ENCODE measurements around the gene SH3RF3. TPM values are rescaled to one million over a fixed set of nuclear protein-coding genes. Genes with fewer than 3 reads are reported as not detected.
"Not testable (repeated sequence)": the region's sequence is repeated elsewhere in the genome, so short reads cannot be mapped to it uniquely, and the experiment has no call there.

SH3RF3 gene
- total RNA-seq, 2 experiments from 2014 or later = 1.4 TPM

DNA sequence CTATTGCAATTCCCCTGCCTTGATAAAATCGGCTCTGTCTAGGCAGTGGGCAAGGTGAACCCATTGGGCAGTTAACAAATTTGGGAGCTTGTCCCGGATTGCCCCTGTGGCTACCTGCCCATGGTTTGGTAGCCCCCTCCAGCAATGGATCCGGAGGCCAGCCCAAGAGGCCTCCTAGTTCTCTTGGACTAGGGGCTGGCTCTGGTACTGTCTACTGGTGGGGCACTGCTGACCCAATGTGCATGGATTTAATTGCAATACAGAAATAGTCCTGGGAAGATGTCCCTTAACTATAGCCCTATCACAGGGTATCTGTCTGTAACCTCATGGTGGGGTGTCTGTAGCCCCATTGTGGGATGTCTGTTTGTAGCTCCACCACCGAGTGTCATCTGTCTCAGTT, 37.5 kb upstream of the SH3RF3 start:
- no peak for ATAC-seq
- H3K9me3 Mint-ChIP-seq (ENCODE audit: low read depth) = peaks cover 13% of the 10 kb centered on the region
- peaks cover 2% of the 10 kb centered on the region for H3K4me1 Mint-ChIP-seq
- no peak overlapping the region for H3K4me3 Mint-ChIP-seq
- no peak for DNase-seq
- POLR2A ChIA-PET = no interaction called here
- H3K27ac Mint-ChIP-seq = no peak overlapping the region
- intact Hi-C loops (cut with DNase I, micrococcal nuclease) = no loop called here
- CTCF ChIA-PET = no interaction called here
- H3K27me3 Mint-ChIP-seq = no peaks in the 10 kb centered on the region
- H3K36me3 Mint-ChIP-seq (ENCODE audit: low read depth) = no peaks in the 10 kb centered on the region

DNA sequence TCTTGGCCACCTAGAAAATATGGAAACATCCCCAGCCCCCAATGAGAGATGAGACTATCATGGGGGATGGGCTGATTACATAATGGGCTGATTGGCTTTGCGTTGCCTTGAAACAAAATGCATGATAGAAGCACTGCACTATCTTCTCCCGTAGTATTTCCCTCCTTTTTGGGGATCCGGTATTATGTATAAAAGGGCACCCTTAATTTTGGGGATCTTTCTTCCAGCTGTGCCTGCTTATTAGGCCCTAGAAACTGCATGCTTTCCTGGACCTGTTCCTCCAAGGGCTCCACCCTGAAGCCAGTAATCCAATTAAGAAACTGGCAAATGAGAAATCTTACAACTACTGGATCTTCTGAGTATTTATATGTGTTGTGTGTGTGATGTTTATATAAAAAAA, 34.9 kb upstream of the SH3RF3 start:
- Mint-ChIP-seq H3K4me3 (no peak overlapping the region), H3K4me1 (peaks cover 3% of the 10 kb centered on the region), H3K27me3 (no peaks in the 10 kb centered on the region), H3K27ac (no peak overlapping the region), H3K36me3 (ENCODE audit: low read depth) (no peaks in the 10 kb centered on the region), H3K9me3 (ENCODE audit: low read depth) (peaks cover 13% of the 10 kb centered on the region)
- intact Hi-C loops (cut with DNase I, micrococcal nuclease) = no loop called here
- ATAC-seq (no peak), DNase-seq (no peak)
- ChIA-PET POLR2A (no interaction called here), CTCF (interaction anchor here (0.8 kb wide), 1 partner anchor 770 kb away, joined by 3 read pairs; no protein-coding TSS in a partner anchor)

DNA sequence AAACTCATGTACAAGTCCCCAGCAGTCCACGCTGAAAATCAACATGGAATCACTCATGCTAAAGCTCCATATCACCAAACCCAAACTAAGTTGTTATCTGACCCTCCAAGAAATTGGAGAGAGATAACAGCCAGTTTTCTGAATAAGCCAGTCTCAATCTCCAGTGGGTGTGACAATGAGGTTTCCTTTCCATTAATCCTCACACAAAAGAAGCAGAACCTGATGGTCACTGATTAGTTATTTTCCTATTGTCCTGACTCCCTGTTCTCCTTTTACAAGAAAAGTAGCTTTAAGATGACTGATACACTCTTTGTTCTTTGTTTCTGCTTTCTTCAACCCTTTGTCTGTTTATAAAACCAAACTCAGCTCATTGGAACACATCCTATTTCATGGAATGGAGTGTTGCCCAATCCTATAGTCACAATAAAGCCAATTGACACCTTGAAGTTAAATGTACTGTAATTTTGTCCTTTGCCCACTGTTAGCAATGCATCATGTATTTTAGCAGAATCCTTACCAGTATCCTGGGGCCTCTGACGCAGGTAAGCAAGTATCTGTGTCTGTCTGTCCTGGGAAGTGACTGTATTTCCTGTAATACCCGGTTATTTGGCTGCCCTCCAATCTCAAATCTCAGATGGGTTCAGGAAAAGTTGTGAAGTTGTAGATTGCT, 30.6 kb upstream of the SH3RF3 start:
- Mint-ChIP-seq H3K27me3 (no peaks in the 10 kb centered on the region), H3K9me3 (ENCODE audit: low read depth) (peaks cover 13% of the 10 kb centered on the region), H3K27ac (no peak overlapping the region), H3K4me3 (no peak overlapping the region), H3K4me1 (peaks cover 15% of the 10 kb centered on the region), H3K36me3 (ENCODE audit: low read depth) (no peaks in the 10 kb centered on the region)
- ATAC-seq (no peak), DNase-seq (no peak)
- intact Hi-C loops (cut with DNase I, micrococcal nuclease) = no loop called here
- ChIA-PET POLR2A (no interaction called here), CTCF (no interaction called here)

DNA sequence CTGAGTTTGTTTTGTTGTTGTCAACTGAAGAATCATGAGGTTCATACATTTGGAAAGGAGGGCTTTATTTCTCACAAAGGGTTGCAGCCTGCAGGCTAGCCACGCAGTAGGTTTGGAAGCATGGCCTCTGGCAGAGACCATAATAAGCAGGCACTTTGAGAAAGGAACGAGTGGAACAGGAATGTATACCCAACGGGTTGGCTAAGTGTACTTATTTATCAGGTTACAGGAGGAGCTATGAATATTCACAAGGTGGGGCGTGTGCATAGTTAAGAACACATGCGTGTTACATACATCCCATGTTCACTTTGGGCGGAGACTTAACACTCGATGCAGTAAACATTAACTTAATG, 30.1 kb upstream of the SH3RF3 start:
- Mint-ChIP-seq H3K9me3 (ENCODE audit: low read depth) (peaks cover 10% of the 10 kb centered on the region), H3K36me3 (ENCODE audit: low read depth) (no peaks in the 10 kb centered on the region), H3K27me3 (no peaks in the 10 kb centered on the region), H3K4me3 (no peak overlapping the region), H3K27ac (no peak overlapping the region), H3K4me1 (peaks cover 16% of the 10 kb centered on the region)
- CTCF ChIA-PET = no interaction called here
- DNase-seq = no peak
- POLR2A ChIA-PET = no interaction called here
- intact Hi-C loops (cut with DNase I, micrococcal nuclease) = no loop called here
- no peak for ATAC-seq

DNA sequence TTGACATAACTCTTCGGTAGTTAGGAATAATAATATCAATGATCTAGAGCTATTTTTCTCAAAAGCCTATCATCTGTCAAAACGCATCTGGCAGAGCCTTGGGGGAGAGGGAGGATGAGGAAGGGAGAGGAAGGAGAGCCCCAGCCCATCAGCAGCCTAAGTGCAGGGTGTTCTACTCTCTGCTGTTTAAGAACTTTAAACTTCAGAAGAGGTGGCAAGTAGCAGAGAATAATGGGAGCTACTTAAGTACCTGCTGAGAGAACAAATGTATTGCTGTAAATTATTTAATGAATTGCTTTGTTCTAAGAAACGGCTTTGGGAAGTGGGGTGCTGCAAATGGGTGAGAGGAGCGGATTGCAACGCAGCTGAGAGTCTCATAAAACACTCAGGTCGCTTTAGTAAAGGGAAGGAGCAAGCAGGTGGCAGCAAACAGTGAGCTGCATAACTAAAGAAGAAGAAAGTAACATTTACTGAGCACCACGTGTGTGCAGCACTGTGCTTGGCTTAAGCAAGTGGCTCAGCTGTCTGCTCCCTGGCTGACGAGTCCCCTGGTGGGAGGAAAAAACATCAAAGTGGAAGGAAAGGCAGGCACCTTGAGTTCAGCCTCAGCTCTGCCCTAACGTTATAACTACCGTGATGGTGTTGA, 26.3 kb upstream of the SH3RF3 start:
- Mint-ChIP-seq H3K36me3 (ENCODE audit: low read depth) (no peaks in the 10 kb centered on the region), H3K9me3 (ENCODE audit: low read depth) (no peaks in the 10 kb centered on the region), H3K27ac (no peak overlapping the region), H3K4me3 (no peak overlapping the region), H3K4me1 (peaks cover 16% of the 10 kb centered on the region), H3K27me3 (no peaks in the 10 kb centered on the region)
- ATAC-seq (peak; percentile 79), DNase-seq (peak; percentile 39)
- ChIA-PET POLR2A (interaction anchor here (0.6 kb wide), 1 partner anchor 16 kb away, joined by 3 read pairs; no protein-coding TSS in a partner anchor), CTCF (interaction anchor here (0.8 to 1.7 kb wide), 3 partner anchors 42 to 407 kb away, joined by 3 to 6 read pairs (median 5); no protein-coding TSS in a partner anchor)
- intact Hi-C loops (cut with DNase I, micrococcal nuclease) = no loop called here

DNA sequence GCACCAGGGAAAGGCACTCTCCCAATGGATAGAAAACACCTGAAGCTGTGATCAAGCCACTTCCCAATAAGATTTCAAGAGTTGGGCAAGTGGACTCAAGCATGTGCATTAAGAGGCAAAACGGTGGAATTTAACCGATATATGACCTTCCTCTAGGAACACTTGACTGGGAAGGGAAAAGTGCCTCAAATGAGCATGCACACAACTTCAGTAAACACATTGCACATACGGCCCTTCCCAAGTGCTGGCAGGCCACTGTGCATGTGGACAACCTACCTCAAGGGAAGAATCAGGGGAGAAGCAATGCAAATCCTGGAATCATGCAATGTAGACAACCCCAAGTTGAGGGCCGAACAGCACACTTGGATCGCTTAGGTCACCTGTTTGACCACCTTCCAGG, 23.9 kb upstream of the SH3RF3 start:
- CTCF ChIA-PET = no interaction called here
- Mint-ChIP-seq H3K36me3 (ENCODE audit: low read depth) (no peaks in the 10 kb centered on the region), H3K4me3 (no peak overlapping the region), H3K9me3 (ENCODE audit: low read depth) (no peaks in the 10 kb centered on the region), H3K27me3 (no peaks in the 10 kb centered on the region), H3K27ac (no peak overlapping the region), H3K4me1 (peaks cover 13% of the 10 kb centered on the region)
- DNase-seq = no peak
- intact Hi-C loops (cut with DNase I, micrococcal nuclease) = no loop called here
- POLR2A ChIA-PET = no interaction called here
- no peak for ATAC-seq

DNA sequence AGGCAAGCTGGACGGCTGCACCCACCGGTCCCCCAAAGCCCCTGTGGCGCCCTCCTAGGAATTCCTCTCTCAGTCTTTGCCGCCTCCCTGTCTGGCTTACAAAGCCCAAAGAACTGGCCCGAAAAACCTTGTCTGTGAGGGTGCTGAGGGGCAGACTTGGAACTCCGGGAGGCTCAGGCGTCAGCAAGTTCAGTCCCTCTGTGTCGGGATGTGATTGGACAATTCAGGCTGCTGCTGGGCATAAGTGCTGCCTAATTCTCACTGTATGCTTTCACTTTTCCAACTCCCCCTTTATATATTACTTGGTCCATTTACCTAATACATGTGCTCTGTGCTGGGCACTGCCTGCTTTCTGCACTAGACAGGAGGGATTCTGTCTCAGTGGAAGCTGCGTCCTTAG, 20.3 kb upstream of the SH3RF3 start:
- DNase-seq = no peak
- H3K9me3 Mint-ChIP-seq (ENCODE audit: low read depth) = no peaks in the 10 kb centered on the region
- H3K27ac Mint-ChIP-seq = no peak overlapping the region
- H3K27me3 Mint-ChIP-seq = no peaks in the 10 kb centered on the region
- no peak for ATAC-seq
- H3K4me3 Mint-ChIP-seq = no peak overlapping the region
- no peaks in the 10 kb centered on the region for H3K4me1 Mint-ChIP-seq
- intact Hi-C loops (cut with DNase I, micrococcal nuclease) = no loop called here
- ChIA-PET POLR2A (no interaction called here), CTCF (no interaction called here)
- H3K36me3 Mint-ChIP-seq (ENCODE audit: low read depth) = no peaks in the 10 kb centered on the region

DNA sequence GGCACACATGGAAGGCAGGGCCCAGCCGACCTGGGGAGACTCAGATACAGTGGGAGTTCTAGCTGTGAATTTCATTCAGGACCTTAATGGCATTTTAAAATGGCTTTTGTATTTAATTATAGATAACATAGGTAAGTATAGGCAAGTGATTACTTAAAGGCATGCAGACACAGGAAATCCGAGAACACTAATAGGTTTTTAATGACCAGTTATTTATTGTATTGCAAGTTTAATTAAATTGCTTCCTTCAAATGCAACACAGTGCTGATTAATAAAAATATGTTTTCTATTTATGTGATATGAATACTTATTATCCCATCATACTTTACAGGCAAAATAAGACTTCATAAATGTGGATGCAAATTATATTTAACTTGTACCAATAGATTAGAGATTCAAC, 19.7 kb upstream of the SH3RF3 start:
- DNase-seq (no peak), ATAC-seq (no peak)
- intact Hi-C loops (cut with DNase I, micrococcal nuclease) = no loop called here
- Mint-ChIP-seq H3K27ac (no peak overlapping the region), H3K4me3 (no peak overlapping the region), H3K27me3 (no peaks in the 10 kb centered on the region), H3K9me3 (ENCODE audit: low read depth) (no peaks in the 10 kb centered on the region), H3K4me1 (no peaks in the 10 kb centered on the region), H3K36me3 (ENCODE audit: low read depth) (no peaks in the 10 kb centered on the region)
- ChIA-PET CTCF (no interaction called here), POLR2A (no interaction called here)

DNA sequence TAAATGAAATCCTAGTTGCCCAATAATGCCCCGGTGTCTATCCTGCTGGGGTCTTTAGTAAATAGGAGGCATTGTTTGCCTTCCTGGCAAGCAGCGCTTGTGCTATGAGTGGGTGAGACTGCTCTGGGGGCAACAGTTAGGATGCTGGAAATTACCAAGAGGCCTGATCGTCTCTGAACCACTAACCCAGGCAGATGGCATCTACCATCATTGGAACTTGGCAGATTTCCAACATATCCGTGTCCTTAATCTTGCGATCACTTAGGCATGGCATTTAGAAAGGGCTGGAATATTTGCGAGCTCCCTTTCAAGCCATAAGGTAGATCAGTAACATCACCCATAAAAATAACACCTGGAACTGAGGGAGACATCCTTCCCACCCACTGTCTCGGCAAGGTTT, 18.8 kb upstream of the SH3RF3 start:
- ChIA-PET CTCF (interaction anchor here (0.8 kb wide), 1 partner anchor 13 kb away, joined by 3 read pairs; no protein-coding TSS in a partner anchor), POLR2A (no interaction called here)
- intact Hi-C loops (cut with DNase I, micrococcal nuclease) = no loop called here
- ATAC-seq (no peak), DNase-seq (no peak)
- no peak overlapping the region for H3K4me3 Mint-ChIP-seq
- no peaks in the 10 kb centered on the region for H3K36me3 Mint-ChIP-seq (ENCODE audit: low read depth)
- no peaks in the 10 kb centered on the region for H3K9me3 Mint-ChIP-seq (ENCODE audit: low read depth)
- no peaks in the 10 kb centered on the region for H3K27me3 Mint-ChIP-seq
- H3K27ac Mint-ChIP-seq = no peak overlapping the region
- no peaks in the 10 kb centered on the region for H3K4me1 Mint-ChIP-seq

DNA sequence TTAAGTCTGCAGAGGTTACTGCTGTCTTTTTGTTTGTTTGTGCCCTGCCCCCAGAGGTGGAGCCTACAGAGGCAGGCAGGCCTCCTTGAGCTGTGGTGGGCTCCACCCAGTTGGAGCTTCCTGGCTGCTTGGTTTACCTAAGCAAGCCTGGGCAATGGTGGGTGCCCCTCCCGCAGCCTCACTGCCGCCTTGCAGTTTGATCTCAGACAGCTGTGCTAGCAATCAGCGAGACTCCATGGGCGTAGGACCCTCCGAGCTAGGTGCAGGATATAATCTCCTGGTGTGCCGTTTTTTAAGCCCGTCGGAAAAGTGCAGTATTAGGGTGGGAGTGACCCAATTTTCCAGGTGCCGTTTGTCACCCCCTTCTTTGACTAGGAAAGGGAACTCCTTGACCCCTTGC, 11.8 kb upstream of the SH3RF3 start:
- intact Hi-C loops (cut with DNase I, micrococcal nuclease); POLR2A ChIA-PET; H3K36me3 Mint-ChIP-seq (ENCODE audit: low read depth); ATAC-seq; H3K27me3 Mint-ChIP-seq; DNase-seq; H3K4me1 Mint-ChIP-seq; H3K27ac Mint-ChIP-seq; H3K9me3 Mint-ChIP-seq (ENCODE audit: low read depth); H3K4me3 Mint-ChIP-seq: not testable (repeated sequence)
- CTCF ChIA-PET = interaction anchor here (0.6 kb wide), 1 partner anchor 393 kb away, joined by 3 read pairs; no protein-coding TSS in a partner anchor

DNA sequence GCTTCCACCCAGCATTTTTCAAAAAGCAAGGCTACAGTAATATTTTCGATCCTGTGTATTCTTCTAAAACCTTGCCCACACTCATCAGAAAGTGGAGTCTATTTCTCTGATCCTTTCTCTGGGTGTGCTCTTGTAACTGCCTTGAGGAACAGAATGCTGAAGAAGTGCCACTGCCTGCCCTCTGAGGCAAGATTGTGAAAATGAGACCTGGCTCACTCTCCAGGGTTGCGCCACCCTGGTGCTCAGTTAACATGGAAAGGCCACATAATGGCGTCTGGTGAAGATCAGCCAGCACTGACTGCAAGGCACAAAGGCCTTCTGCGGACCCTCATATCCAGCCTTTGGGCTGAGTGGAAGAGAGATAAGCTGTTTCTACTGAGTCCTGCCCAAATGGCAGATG, 11.2 kb upstream of the SH3RF3 start:
- intact Hi-C loops (cut with DNase I, micrococcal nuclease) = no loop called here
- CTCF ChIA-PET = no interaction called here
- no peak for ATAC-seq

DNA sequence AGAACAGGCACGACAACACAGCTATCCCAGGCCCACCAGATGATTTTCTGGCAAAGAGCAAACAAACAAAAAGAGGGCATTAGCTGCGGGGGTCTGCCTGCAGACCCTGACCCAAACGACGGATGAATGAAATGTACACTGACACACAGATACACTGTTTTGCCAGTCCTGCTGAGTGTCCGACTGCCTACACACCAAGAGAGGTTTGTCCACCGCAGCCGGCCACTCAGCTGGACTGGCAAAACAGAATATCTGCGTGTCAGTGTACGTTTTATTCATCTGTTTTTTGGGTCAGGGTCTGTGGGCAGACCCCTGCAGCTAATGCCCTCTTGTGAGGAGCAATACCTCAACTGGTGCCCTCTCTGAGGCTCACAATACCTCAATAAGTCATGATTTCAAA, 10.7 kb upstream of the SH3RF3 start:
- peaks cover 2% of the 10 kb centered on the region for H3K27me3 Mint-ChIP-seq
- intact Hi-C loops (cut with DNase I, micrococcal nuclease) = no loop called here
- H3K36me3 Mint-ChIP-seq (ENCODE audit: low read depth) = no peaks in the 10 kb centered on the region
- ATAC-seq (no peak), DNase-seq (no peak)
- peaks cover 7% of the 10 kb centered on the region for H3K4me1 Mint-ChIP-seq
- H3K9me3 Mint-ChIP-seq (ENCODE audit: low read depth) = peaks cover 6% of the 10 kb centered on the region
- CTCF ChIA-PET = no interaction called here
- no peak overlapping the region for H3K4me3 Mint-ChIP-seq
- POLR2A ChIA-PET = no interaction called here
- no peak overlapping the region for H3K27ac Mint-ChIP-seq

More for the DNA sequence above, 11.2 kb upstream of the SH3RF3 start:
- Mint-ChIP-seq H3K27ac (no peak overlapping the region), H3K4me3 (no peak overlapping the region), H3K27me3 (peaks cover 2% of the 10 kb centered on the region), H3K9me3 (ENCODE audit: low read depth) (peaks cover 6% of the 10 kb centered on the region), H3K4me1 (peaks cover 7% of the 10 kb centered on the region), H3K36me3 (ENCODE audit: low read depth) (no peaks in the 10 kb centered on the region)
- DNase-seq = no peak
- POLR2A ChIA-PET = no interaction called here

Data from activated CD4-positive, alpha-beta T cell treated with anti-CD3 and anti-CD28 coated beads for 36 hours (primary cell).